Tibial artery (tissue), 4 donors: ENCODE measurements around the gene PPP1R1B.

ENCODE experiments used
- DNase-seq, 2 donors: peaks; one replicate each; pipeline ENCODE4 v3.0.0-alpha.2; 2019
- H3K27ac ChIP-seq, 2 donors: fragments of 200-600 bp; sonication (generic) in 1 of 2; 1 replicate in 1 of 2; 2 replicates in 1 of 2; pipeline ENCODE4 v1.5.1; 2018 to 2019; ENCODE audit warnings: mild to moderate bottlenecking in 1 of 2
- H3K27me3 ChIP-seq, 2 donors: fragments of 200-600 bp; sonication (generic) in 1 of 2; one replicate each; pipeline versions ENCODE4 v1.5.1 to v1.6.0; 2016 to 2019
- H3K36me3 ChIP-seq, 3 donors: fragments of 200-600 bp; sonication (generic) in 2 of 3; one replicate each; pipeline ENCODE4 v1.5.1; 2016 to 2019; ENCODE audit warnings: mild to moderate bottlenecking in 2 of 3
- H3K4me1 ChIP-seq, 4 donors: fragments of 200-600 bp; sonication (generic) in 2 of 4; 1 replicate in 3 of 4; 2 replicates in 1 of 4; pipeline ENCODE4 v1.5.1; 2016 to 2019
- H3K4me3 ChIP-seq, 2 donors: fragments of 200-600 bp; sonication (generic) in 1 of 2; 1 replicate in 1 of 2; 2 replicates in 1 of 2; pipeline ENCODE4 v1.5.1; 2018 to 2019; ENCODE audit warnings: mild to moderate bottlenecking in 2 of 2
- H3K9me3 ChIP-seq, 3 donors: fragments of 200-600 bp; sonication (generic) in 1 of 3; one replicate each; pipeline ENCODE4 v1.5.1; 2016 to 2019
- CTCF ChIP-seq, 2 experiments: fragments of 200-600 bp in 1 of 2; fragments of 450-650 bp in 1 of 2; IDR thresholded peaks; one replicate each; pipeline ENCODE4 v1.5.1; 2017 to 2019; ENCODE audit warnings: antibody characterized with exemption in 2 of 2, mild to moderate bottlenecking in 1 of 2, moderate library complexity in 1 of 2
- intact Hi-C: fragments of 100-400 bp; cut with DNase I; formaldehyde crosslinking; loops from one replicate; pipeline ENCODE4 v1.15.0; 2023; ENCODE audit warnings: low total_unique reads

The PPP1R1B gene

GRCh38 chr17:39683295-39683939 lies 56.7 kb downstream of the PPP1R1B start:
- no peak overlapping the region for H3K27ac ChIP-seq
- H3K4me1 ChIP-seq, result peaks cover 0 to 30% (median 7%) of the 10 kb centered on the region in 4 donors
- H3K4me3 ChIP-seq, result no peak overlapping the region
- H3K9me3 ChIP-seq, result no peaks in the 10 kb centered on the region
- H3K36me3 ChIP-seq, result peaks cover 0 to 53% (median 0%) of the 10 kb centered on the region in 3 donors
- DNase-seq, result no peak
- TF ChIP-seq CTCF (IDR thresholded peaks at IDR 0.05), result no peak
- intact Hi-C loops, result no loop called here
- no peaks in the 10 kb centered on the region for H3K27me3 ChIP-seq

- Histone ChIP-seq H3K36me3 (peaks cover 0 to 53% (median 0%) of the 10 kb centered on the region in 3 donors), H3K4me3 (no peak overlapping the region), H3K9me3 (no peaks in the 10 kb centered on the region), H3K27ac (no peak overlapping the region), H3K4me1 (peaks cover 0 to 27% (median 8%) of the 10 kb centered on the region in 4 donors), H3K27me3 (no peaks in the 10 kb centered on the region)
- intact Hi-C loops, result no loop called here
- DNase-seq, result no peak
- no peak for TF ChIP-seq CTCF (IDR thresholded peaks at IDR 0.05)
Observed at GRCh38 chr17:39684369-39685192, 57.8 kb downstream of the PPP1R1B start.
